ENCODE measurements around the gene C2orf92. TPM values are rescaled to one million over a fixed set of nuclear protein-coding genes. Genes with fewer than 3 reads are reported as not detected.

Gene C2orf92
- total and polyA plus RNA-seq, 7 donors, result 2.9 to 22.7 (median 6.0) TPM; not detected in 2

DNA sequence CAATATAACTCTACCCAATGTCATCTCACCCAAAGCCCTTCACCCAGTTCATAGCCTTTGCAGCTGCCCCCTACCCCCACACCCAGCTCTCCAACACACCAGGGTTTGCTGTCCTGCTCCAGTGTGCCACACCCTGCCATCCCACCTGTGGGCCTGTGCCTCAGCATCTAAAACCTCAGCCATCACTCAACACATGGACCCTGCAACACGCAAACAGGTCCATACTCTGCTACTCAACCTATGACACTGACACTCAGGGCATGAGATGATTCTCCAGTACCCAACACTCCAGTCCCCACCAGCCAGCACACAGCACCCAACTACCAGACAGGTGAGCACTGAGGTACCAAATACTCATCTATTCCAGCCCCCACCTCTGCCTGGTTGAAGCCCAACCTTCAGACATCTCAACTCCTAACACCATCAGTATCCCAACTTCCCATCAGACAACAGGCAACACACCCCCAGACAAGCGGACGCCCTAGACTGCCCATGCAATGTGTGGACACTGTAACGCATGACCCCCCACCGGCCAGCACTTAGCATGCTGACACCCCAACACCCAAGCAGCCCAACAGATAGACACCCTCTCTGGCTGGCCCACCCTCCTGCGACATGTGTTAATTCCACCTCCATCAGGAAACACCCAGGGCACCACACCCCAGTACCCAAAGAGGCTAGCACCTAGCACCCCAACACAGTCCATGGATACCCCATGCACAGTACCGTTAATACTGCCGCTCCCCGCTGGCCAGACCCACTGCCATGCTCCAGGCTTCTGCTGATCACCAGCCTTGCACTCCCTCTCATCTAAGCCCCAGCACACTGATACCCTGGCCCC lies 68.9 kb downstream of the C2orf92 start:
- no peak for TF ChIP-seq EP300 (IDR thresholded peaks at IDR 0.05)
- TF ChIP-seq POLR2A (IDR thresholded peaks at IDR 0.05), result no peak
- TF ChIP-seq POLR2AphosphoS5 (IDR thresholded peaks at IDR 0.05), result no peak
- TF ChIP-seq CTCF (IDR thresholded peaks at IDR 0.05), result no peak
- Histone ChIP-seq H3K9me3 (no peaks in the 10 kb centered on the region), H3K27ac (no peak overlapping the region), H3K27me3 (no peaks in the 10 kb centered on the region), H3K36me3 (no peaks in the 10 kb centered on the region), H3K4me3 (no peak overlapping the region), H3K4me1 (no peaks in the 10 kb centered on the region)
- WGBS, 2 donors, result 93 to 97% methylated on average over 9 of the region's 9 CpGs
- no peak for DNase-seq
- intact Hi-C loops (cut with DNase I), result no loop called here

DNA sequence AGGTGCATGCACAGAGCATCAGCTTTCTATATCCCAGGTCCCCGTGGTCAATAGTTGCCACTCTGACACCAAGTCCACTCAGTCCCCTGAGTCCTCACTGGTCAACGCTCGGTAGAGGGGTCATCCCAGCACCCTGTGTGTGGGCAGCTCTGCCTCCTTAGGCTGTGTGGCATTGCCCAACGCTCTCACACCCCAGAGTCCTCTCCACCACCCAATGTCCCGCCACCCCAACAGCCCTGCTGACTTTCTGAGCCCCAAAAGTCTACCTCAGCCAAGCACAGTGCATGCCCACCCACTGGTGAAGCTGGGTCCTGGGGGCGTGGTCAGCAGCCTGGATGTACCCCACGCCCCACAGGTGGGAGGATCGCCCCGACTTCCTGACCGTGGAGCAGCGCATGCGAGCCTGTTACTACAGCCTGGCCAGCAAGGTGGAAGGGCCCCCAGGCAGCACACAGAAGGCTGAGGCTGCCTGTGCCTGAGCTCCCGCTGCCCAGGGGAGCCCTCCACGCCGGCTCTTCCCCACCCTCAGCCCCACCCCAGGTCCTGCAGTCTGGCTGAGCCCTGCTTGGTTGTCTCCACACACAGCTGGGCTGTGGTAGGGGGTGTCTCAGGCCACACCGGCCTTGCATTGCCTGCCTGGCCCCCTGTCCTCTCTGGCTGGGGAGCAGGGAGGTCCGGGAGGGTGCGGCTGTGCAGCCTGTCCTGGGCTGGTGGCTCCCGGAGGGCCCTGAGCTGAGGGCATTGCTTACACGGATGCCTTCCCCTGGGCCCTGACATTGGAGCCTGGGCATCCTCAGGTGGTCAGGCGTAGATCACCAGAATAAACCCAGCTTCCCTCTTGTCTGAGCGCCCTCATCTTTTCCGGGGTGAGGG lies 69.7 kb downstream of the C2orf92 start:
- TF ChIP-seq POLR2A (IDR thresholded peaks at IDR 0.05), result no peak
- DNase-seq, result no peak
- Histone ChIP-seq H3K4me1 (no peaks in the 10 kb centered on the region), H3K27ac (no peak overlapping the region), H3K9me3 (no peaks in the 10 kb centered on the region), H3K4me3 (no peak overlapping the region), H3K27me3 (no peaks in the 10 kb centered on the region), H3K36me3 (no peaks in the 10 kb centered on the region)
- 74 to 88% methylated on average over 23 of the region's 23 CpGs for WGBS, 2 donors
- intact Hi-C loops (cut with DNase I), result no loop called here

DNA sequence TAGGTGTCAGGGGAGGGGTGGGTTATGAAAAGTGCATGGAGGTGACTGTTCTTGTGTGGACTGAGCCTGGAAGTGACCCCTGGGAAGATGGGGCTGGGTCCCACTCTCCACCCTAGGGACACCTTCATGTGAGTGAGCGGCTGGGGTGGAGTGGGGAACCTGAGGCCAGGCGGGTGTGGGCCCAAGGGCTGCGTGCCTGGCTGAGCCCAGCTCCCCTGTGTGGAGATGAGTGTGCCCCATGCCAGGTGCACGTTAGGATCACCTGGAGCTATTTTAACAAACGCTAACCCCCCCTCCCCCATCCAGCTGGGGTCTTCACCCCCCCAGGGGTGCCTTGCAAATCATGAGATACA lies 70.4 kb downstream of the C2orf92 start:
- DNase-seq, result no peak
- intact Hi-C loops (cut with DNase I), result no loop called here
- Histone ChIP-seq H3K4me3 (no peak overlapping the region), H3K9me3 (no peaks in the 10 kb centered on the region), H3K4me1 (no peaks in the 10 kb centered on the region), H3K27ac (no peak overlapping the region), H3K36me3 (no peaks in the 10 kb centered on the region), H3K27me3 (no peaks in the 10 kb centered on the region)
- TF ChIP-seq EP300 (IDR thresholded peaks at IDR 0.05) (no peak), POLR2AphosphoS5 (IDR thresholded peaks at IDR 0.05) (no peak), POLR2A (IDR thresholded peaks at IDR 0.05) (no peak), CTCF (IDR thresholded peaks at IDR 0.05) (no peak)
- WGBS, 2 donors, result 48 to 82% methylated on average over 5 of the region's 5 CpGs

DNA sequence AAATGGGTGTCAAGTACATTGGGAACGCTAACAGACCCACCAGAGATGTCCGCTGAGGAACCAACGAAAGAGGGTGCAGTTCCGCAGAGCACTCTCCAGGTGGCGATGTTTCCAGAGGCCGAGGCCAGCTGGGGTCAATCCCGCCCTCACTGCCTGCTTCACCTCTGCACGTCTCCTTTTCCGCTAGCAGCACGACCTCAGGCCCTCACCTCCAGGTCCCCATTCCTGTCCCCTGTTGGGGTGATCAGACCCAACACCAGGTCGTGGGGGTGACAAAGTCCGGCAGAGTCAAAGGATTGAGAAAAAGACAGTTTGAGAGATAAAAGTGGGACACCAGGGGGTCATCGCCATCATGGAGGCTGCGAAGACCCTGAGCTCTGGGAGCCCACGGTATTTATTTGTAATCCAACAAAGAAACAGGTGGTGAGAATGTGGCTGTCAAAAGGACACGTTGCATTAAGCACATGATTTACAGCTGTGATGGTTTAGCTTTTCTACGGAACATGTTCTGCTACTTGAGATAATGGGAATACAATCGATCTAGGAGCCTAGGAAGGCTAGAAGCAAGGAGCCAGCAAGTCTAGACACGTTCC lies 71.2 kb downstream of the C2orf92 start:
- TF ChIP-seq CTCF (IDR thresholded peaks at IDR 0.05) (peak in 3 of 4 experiments; percentile 40 to 48 (median 46)), POLR2A (IDR thresholded peaks at IDR 0.05) (no peak), EP300 (IDR thresholded peaks at IDR 0.05) (no peak), POLR2AphosphoS5 (IDR thresholded peaks at IDR 0.05) (peak in 1 of 4 donors; percentile 4)
- no peak overlapping the region for H3K27ac ChIP-seq
- no peaks in the 10 kb centered on the region for H3K9me3 ChIP-seq
- no peak for DNase-seq
- no peaks in the 10 kb centered on the region for H3K36me3 ChIP-seq
- intact Hi-C loops (cut with DNase I), result no loop called here
- 25 to 34% methylated on average over 19 of the region's 19 CpGs for WGBS, 2 donors
- H3K4me1 ChIP-seq, result peaks cover 0 to 6% (median 4%) of the 10 kb centered on the region in 4 donors
- no peaks in the 10 kb centered on the region for H3K27me3 ChIP-seq
- H3K4me3 ChIP-seq, result no peak overlapping the region

- intact Hi-C loops (cut with DNase I), result no loop called here
- Histone ChIP-seq H3K36me3 (no peaks in the 10 kb centered on the region), H3K27ac (no peak overlapping the region), H3K4me1 (peaks cover 0 to 12% (median 8%) of the 10 kb centered on the region in 4 donors), H3K4me3 (no peak overlapping the region), H3K27me3 (no peaks in the 10 kb centered on the region), H3K9me3 (no peaks in the 10 kb centered on the region)
- DNase-seq, result no peak
- TF ChIP-seq CTCF (IDR thresholded peaks at IDR 0.05) (no peak), EP300 (IDR thresholded peaks at IDR 0.05) (no peak), POLR2A (IDR thresholded peaks at IDR 0.05) (no peak), POLR2AphosphoS5 (IDR thresholded peaks at IDR 0.05) (no peak)
- 89 to 93% methylated on average over 20 of the region's 20 CpGs for WGBS, 2 donors
These were observed 71.7 kb downstream of the C2orf92 start for GRCh38 chr2:97741251-97741650.

All from sigmoid colon (tissue), 7 donors.